SKM-1 (cell line): ENCODE data around the gene PYGO2.
"Not testable (repeated sequence)": the region's sequence is repeated elsewhere in the genome, so short reads cannot be mapped to it uniquely, and the experiment has no call there.

Experiments
- DNase-seq: peaks from one replicate; lab custom pipeline; 2025; ENCODE audit not compliant: unreplicated experiment; lab: John Stamatoyannopoulos, UW

Gene PYGO2

GRCh38 chr1:154913273-154913672, 48.3 kb downstream of the PYGO2 start:
- DNase-seq: no peak

GRCh38 chr1:154912755-154913154, 48.8 kb downstream of the PYGO2 start:
- DNase-seq: no peak

GRCh38 chr1:154911691-154912550, 49.7 kb downstream of the PYGO2 start:
- DNase-seq: no peak

- no peak for DNase-seq
Observed at GRCh38 chr1:154910851-154911250, 50.7 kb downstream of the PYGO2 start.

- DNase-seq: no peak
Observed at GRCh38 chr1:154908937-154909336, 52.6 kb downstream of the PYGO2 start.

- DNase-seq: not testable (repeated sequence)
Observed at GRCh38 chr1:154908129-154908528, 53.5 kb downstream of the PYGO2 start.
